Tongue (tissue), 2 donors: ENCODE measurements around the gene KNDC1. TPM values are rescaled to one million over a fixed set of nuclear protein-coding genes. Genes with fewer than 3 reads are reported as not detected.

Source experiments
- DNase-seq: peaks from one replicate; pipeline ENCODE4 v3.0.0-alpha.2; 2015
- total RNA-seq: library from RNA; depleted of rRNA; stranded (reverse); fragments of >200 nt; gene quantifications from one replicate; pipeline ENCODE4 v1.2.3, GENCODE V29; 2014

Gene KNDC1
- total RNA-seq, 1 donor from 2014 or later: 1.7 TPM

DNA sequence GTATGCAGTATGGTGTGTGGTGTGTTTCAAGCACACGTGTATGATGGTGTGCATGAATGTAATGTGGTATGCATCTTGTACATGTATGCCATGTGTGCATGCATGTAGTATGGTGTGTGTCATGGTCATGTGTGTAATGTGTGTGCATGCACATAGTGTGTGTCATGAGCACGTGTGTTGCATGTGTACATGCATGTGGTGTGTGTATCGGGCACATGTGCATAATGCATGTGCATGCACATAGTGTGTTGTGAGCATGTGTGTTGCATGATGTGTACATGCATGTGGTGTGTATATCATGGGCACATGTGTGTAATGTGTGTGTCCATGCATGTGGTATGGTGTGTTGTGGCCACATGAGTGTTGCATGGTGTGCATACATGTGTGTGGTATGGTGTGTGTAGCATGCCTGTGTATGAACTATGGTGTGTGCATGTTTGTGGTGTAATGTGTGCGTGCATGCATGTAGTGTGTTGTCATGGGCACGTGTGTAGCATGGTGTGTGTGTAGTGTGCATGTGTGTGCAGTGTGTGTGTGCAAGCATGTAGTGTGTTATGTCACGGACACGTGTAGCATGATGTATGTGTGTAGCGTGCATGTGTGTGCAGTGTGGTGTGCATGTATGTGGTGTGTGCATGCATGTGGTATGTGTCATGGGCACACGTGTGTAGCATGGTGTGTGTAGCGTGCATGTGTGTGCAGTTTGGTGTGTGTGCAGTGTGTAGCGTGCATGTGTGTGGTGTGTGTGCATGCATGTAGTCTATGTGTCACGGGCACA, 17.6 kb downstream of the KNDC1 start:
- DNase-seq: no peak

DNA sequence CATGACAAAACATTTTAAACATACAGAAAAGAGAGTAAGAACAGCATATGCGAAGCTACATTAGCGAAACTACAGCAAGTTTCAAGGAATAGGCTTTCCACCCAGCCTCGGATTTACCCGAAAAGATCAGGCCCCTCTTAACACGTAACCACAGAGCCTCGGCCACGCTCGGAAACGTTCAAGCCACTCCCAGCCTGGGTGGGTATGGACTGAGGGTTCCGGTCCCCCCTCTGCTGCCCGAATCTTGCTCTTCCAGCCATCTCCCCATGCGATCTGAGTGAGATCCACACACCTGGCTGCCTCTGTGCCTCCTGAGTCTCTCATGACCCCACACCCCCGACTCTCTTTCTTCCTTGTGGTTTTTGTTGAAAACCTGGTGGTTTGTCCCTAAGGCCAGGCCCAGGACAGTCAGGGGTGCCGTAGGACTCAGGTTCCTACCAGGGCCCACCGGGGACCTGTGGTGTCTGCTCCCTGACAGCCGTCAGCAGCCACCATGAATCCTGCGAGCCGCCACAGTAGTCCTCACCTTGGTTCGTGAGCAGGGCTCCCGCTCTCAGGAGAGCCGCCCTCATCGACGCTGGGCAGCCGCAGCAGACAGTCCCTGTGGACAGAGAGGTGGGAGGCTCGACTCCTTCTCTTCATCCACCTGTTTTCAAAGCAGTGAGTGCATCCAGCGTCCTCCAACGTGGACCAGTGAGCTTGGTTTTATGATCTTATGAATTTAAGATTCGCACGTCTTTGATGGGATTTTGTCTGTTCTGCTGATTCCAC, 18.5 kb downstream of the KNDC1 start:
- no peak for DNase-seq

DNA sequence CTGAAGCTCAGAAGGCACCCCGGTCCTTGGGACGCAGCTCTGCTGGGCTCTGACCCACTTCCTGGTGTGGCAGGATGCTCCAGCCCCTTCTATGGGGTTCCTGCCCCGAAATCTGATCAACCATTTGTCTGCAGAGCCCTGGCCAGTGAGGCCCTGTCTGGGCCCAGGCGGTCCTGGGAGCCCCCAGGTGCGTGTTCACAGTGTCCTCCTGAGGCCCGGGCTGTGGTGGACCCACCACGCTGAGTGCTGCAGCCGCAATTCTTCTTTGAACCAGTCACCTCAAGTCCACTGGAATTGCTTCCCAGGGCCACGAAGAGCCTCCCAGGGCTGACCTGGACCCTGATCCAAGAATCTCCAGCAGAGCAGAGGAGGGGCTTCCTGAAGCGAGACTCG, 19.1 kb downstream of the KNDC1 start:
- no peak for DNase-seq

DNA sequence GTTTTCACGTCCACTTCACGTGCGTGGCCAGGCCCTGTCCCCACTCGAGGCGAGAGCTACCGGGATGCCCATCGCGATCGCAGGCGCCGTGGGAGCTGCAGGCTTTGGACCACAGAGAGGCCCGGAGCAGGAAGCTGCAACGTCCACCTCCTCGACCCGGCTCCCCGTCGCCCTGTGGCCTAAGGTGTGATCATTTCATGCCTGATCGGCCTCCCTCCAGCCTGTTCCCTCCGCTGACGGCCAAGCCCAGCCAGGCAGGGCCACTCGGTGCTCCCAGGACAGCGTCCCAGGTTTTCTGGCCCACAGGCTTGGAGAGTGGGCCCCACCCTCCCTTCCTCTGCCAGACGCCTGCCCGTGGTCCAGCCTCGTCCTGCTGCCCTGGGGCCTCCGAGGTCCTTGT, 19.6 kb downstream of the KNDC1 start:
- no peak for DNase-seq

DNA sequence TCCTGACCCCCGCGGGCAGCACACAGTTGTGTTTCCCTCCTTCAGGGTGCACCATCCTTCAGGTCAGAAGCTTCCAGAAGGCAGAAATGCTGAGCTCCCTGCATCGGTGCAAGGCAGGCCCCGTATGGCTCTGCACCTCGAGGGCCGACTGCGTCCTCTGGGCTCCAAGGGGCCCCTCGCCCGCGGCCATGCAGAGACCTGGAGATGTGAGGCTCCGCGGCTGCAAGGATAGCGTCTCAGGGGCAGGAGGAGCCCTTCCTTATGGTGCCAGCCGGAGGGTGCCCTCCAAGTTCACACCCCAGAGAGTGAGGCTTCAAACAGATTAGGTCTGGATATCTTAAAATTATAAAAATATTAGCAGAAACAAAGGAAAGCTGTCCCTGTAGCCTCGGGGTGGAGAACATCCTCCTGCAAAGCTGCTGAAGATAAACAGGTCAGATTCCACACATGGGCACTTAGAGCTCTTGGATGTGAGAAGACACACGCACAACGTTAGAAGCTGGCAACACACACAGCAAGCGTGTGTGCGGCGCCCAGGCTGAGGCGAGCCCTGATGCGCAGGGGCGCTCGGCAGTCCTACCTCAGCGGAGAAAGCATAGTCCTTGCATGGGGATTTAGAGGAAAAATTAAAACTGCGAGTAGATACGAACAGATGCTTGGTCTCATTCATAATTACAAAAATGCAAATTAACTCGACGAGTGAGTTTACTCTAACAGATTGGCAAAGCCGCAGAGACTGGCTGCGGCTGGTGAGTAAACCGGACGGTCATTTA, 20.4 kb downstream of the KNDC1 start:
- no peak for DNase-seq

DNA sequence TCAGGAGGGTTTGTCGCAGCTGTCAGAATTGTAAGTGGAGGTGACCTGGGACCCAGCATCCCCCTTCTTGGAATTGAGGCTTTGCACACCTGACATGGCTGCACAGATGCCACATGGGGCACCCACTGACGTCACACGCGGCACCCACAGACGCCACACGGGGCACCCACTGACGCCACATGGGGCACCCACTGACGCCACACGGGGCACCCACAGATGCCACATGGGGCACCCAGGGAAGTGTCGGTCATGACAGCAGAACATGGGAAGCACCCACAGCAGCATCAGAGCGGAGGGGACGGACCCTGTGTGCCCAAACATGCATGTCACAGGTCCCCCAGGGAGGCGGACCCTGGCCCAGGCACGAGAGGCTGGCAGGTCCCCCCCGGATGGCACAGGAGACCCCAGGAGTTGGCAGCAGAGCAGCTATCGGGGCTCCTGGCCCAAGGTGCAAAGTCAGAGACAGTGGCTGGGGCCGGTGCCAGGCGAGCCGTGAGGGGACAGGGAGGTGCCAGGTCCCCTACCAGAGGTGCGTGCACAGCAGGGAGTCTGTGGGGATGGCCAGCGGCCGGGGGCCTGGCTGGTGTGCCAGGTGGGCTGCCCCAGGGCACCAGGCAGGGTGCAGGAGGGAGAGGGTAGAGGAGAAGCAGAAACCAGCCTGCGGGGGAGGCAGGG, 21.1 kb downstream of the KNDC1 start:
- DNase-seq: no peak

DNA sequence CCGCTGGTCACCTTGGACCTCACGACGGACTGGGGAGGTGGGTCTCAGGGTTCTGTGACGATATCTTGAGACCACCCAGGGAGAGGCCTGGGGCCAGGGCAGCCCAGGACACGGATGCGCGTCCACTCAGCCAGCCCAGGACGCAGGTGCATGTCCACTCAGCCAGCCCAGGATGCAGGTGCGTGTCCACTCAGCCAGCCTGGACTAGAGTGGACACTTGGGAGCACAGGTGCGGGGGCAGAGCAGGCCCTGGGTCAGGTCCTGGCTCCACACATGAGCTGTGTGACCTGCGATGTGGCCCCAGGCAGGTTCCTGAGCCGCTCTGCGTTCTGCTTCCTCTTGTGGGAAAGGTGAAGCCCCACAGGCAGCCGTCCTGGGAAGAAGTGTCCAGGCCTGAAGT, 22.2 kb downstream of the KNDC1 start:
- no peak for DNase-seq

DNA sequence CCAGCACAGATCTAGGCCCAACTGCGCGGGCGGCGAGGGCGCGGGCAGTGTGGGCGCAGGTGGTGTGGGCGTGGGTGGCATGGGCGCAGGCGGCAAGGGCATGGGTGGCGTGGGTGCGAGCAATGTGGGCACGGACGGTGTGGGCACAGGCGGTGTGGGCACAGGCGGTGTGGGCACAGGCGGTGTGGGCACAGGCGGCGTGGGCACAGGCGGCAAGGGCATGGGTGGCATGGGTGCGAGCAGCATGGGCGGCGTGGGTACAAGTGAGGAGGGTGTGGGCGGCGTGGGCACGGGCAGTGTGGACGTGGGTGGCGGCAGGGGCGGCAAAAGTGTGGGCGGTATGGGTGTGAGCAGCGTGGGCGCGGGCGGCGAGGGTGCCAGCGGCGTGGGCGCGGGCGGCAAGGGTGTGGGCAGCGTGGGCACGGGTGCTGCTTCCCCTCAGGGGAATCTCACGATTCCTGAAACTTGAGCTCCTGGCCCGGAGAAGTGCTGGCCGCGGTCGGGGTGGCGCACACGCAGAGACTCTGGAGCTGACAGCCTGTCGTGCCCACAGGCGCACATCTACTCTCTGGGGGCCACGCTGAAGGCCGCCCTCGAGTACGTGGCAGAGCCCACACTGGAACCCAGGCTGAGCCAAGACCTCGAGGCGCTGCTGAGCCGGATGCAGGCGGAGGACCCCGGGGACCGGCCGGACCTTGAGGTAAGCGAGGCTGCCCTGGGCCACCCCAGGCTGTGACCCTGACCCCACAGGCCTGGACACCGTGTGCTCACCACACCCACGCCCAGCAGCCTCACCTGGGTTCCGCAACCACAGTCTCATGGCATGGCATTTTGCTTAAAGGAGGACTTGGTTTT, 23.0 kb downstream of the KNDC1 start:
- no peak for DNase-seq

DNA sequence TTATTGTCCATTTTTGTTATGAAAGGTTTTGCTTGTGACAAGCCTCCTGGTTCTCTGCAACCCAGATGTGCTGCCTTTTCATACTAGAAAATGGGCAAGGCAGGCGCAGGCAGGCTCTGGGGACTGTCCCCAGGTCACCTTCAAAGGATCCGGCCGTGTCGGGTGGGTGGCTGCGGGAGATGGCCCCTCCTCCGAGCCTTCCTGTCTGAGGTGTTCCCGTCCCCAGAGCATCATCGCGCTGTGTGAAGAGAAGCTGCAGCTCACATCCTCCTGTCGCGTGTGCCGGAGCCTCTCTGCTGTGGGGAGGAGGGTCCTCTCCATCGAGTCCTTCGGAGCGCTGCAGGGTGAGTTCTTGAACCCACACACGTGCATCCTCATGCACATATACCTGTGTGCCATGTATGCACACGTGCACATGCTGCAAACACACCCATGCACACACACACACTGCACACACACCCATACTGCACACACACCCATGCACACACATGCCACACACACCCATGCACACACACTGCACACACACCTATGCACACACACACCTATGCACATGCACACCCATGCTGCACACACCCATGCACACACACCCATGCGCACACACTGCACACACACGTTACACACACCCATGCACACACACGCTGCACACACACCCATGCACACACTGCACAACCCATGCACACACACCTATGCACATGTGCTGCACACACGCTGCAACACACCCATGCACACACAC, 23.8 kb downstream of the KNDC1 start:
- no peak for DNase-seq

DNA sequence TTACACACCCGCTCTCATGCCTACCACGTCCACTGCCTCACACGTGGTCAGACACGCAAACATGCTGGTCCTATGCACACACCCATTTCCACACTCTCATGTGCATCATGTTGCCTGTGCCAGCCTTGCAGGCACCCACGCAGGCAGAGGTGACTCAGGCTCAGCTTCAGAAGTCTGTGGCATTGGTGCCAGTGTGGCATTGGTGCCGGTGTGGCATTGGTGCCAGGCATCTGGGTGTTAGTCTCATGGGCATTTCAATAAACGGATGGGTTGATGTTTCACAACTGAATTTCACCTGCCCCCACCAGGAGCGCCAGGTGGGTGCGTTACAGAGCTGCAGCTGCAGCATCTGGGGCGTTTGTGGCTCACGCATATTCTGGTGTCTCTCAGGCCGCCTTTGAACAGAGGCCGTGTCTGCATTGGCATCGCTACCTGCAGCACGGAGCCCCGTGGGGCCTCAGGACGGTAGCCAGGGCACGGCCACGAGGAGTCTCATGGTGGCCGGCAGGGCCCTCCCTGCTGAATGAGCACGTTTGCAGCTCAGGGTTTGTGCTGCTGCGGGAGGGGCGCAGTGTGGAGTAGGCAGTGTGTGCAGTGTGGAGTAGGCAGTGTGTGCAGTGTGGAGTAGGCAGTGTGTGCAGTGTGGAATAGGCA, 24.7 kb downstream of the KNDC1 start:
- DNase-seq: no peak

DNA sequence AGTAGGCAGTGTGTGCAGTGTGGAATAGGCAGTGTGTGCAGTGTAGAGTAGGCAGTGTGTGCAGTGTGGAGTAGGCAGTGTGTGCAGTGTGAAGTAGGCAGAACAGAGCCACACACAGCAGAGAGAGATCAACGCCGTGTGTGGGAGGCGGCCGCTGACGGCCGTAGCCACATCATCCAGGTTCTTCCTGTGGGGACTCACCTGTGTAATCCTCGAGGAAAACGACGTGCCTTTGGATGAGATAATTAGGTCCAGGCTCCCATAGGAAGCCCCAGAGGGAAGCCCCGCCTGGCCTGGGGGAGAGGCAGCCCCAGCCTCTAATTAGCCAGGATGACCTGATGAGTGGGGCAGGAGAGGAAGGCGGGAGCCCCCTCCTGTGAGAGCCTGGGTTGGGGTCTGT, 25.4 kb downstream of the KNDC1 start:
- no peak for DNase-seq

DNA sequence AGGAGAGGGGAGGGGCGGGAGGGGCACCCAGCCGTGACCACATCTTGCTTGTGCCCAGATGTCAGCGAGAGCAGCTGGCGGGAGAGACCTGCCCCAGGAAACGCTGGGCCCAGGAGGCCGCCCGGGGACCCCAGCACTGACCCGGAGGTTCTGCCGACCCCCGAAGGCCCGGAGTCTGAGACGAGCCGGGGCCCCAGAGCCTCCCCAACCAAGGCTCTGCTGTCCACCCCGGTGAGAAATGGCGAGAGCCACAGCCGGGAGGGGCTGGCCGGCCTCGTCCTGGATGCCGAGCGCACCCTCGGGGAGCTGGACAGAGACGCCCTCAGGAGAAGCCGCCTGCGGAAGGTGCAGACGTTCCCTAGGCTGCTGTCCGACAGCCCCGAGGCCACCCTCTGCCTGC, 25.9 kb downstream of the KNDC1 start:
- no peak for DNase-seq

DNA sequence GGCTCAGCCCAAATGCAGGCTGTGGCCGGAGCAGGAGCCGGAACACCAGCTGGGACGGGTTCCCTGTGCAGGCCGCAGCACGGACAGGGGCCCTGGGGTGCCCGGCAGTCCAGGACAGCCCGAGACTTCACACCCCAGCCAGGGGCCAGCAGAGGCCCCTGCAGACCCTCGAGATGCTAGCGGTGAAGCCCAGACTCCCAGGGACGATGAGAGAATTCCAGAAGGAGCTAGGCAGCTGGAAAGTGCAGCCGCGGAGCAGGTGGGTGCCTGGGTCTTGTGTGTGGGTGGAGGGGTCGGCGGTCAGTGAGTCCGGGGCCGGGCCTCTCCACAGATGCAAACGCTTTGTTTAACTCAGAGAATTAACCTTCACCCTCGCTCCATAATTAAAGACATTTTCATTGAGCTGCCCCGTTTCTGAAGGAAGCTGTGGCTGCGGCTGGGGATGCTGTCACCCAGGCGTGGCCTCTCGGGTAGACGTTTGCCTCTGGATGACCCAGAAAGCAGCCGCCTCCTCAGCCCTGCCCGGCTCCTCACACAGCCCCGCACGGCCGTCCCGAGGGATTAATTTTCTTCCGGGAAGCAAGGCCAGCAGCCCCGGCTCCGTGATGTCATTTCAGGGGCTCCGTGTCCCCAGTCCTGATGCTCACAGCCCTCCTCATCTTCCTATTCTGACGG, 26.5 kb downstream of the KNDC1 start:
- DNase-seq: peak; percentile 12

DNA sequence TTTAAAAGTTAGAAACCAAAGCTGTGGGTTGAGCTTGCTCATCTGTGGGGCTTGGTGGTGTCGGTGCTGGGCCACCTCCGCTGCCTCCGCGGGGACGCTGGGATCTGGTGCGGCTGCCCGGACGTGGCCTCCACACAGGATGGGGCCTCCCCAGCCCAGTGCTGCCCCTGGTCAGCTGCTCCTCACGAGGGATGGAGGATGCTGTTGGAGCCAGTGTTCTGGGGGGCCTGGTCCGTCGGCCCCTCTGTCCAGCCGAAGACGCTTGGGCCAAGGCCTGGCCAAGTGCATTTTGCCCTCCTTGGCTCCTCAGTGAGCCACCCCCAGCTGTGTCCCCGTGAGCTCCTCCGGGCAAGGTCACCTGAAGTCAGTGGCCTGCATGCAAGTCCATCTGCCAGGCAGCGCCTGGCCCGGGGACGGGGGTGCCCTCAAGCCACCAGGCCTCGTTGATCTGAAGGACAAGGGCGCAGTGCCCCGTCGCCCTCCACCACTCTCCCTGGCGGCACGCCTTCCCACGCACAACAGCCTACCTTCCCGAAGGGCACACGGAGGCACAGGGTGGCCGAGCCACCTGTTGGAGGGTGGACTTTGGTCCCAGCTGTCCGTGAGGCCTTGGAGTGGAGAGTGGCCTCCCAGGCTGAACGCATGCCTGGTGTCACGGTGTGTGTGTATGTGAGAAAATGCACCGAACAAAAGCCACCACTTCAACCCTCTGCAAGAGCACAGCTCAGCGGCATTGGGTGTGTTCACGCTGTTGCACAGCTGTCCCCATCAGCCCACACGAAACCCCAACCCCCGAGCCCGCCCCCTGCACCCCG, 27.3 kb downstream of the KNDC1 start:
- no peak for DNase-seq

DNA sequence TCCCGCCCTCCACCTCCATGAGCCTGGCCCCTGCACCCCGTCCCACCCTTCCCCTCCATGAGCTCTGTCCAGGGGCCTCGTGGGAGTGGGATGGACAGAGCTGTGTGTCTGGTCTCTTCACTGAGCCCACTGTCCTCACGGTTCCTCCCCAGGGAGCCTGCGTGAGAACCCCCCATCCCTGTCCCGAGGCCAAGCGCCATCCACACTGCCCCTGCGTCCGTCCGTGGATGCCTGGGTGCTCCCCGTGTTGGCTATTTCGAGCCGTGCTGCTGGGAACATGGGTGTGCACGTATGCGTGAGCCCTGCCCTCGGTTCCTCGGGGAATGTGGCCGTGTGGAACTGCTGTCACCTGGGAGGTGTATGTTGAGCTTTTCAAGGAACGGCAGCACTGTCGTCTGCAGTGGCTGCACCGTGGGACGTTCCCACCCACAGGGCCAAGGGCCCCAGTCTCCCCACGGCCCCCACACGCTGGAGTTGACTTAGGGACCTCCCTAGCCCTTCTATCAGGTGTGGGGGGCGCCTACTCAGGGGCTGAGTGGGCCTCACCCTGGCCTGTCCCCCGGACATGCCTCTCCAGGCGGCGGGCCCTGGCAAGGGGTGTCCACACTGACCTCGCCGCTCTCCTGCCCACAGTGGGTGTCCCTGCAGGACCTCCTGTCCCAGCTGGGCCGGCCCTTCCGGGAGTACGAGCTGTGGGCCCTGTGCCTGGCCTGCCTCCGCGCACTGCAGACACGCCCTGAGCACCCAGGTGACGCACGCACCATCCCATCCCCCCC, 28.1 kb downstream of the KNDC1 start:
- DNase-seq: no peak

DNA sequence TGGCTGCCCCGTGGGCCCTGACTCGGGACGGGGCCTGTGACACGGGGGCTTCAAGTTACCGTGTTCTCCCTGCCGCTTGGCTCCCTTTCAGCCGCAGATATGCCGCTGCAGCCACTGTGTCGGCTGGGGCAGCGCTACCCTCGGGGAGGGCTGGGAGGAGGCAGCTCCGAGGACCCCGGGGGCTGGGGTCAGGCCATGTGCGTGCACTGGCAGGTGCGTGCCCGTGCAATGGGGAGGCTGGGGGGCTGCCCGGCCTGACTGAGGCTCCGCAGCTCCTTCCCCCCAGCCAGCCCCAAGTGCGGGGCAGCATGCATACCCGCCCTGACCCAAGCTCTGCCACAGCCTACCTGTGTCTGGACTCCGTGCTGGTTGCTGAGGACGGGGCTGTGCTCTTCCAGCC, 29.2 kb downstream of the KNDC1 start:
- no peak for DNase-seq

DNA sequence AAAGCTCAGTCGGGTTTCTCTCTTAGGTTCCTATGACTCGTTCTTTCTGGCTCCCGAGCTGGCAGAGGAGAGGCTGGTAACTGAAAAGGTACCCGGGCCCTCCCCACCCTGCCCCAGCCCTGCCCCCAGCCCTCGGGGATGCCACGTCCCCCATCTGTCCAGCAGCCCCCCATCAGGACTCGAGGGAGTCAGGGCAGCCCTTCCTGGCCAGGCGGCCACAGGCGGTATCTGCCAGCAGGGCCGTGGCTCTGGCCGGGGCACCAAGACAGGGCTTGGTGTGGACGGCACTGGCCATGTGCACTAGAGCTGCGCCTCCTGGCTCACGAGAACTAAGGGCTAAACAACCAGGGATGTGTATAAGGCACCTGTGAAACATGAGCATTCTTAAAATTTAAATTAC, 29.7 kb downstream of the KNDC1 start:
- DNase-seq: no peak

DNA sequence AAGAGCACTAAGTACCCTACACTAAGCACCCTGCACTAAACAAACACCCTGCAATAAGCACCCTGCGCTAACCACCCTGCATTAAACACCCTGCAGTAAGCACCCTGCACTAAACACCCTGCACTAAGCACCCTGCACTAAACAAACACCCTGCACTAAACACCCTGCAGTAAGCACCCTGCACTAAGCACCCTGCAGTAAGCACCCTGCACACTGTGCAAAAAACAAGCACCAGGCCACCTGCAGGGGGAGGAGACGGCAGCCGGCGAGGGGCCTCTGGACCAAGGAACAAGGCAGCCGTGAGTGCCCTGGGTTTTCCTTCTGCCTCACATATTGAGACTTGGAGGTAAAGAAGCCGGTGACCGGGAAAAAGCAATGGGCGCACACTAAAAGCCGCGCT, 30.2 kb downstream of the KNDC1 start:
- no peak for DNase-seq
